GM19455 (cell line): ENCODE measurements around the gene FOXO1.

Experiments
- ATAC-seq: cut with Tn5 transposase; IDR thresholded peaks from one replicate; pipeline ENCODE4 v1.9.1; 2021; ENCODE audit not compliant: unreplicated experiment

Gene FOXO1

GRCh38 chr13:40517486-40518480 lies 148.7 kb downstream of the FOXO1 start:
- ATAC-seq, result peak; percentile 66

GRCh38 chr13:40515702-40516101 lies 150.7 kb downstream of the FOXO1 start:
- ATAC-seq, result no peak

DNA sequence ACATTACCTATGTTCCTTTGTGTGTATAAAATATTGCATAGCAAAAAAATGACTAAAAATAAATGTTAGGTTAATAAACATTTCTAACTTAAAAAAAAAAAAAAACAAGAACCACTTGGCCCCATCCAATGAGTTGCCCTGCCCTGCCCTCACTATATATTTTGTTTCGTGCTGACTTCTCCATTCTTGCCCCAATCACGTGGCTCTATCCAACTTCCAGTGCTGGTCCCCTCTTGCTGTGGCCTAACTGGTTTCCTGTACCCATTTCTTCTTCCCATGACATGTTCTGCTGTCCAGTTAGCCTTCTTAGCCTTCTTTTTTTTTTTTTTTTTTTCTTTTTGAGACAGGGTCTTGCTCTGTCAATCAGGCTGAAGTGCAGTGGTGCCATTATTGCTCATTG lies 151.6 kb downstream of the FOXO1 start:
- ATAC-seq, result no peak

- no peak for ATAC-seq
These were observed 156.6 kb downstream of the FOXO1 start for GRCh38 chr13:40509876-40510275.

DNA sequence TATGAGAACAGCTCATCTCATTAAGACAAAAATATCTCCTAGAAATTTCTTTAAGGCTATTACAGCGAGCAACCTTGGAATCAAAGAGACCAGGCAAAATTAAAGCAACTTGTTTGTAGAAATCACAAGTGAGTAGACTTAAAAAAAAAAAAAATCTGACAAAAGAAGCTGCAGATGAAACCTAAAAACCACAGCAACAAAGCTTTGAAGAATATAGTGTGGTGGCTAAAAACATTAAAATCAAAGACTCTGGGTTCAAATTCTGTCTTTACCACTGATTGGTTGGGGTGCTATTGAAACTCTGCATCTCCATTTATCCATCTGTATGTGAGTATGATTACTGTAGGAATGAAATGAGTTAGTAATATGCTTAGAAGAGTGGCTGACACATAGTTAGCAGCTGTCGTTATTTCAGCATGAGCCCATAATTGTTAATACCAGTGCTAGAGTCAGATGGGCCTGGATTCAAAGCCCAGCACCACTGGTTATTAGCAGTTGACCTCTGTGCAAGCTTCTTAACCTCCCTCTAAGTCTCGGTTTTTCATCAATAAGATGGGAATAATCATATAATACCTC lies 157.6 kb downstream of the FOXO1 start:
- ATAC-seq, result no peak

GRCh38 chr13:40508127-40508526 lies 158.3 kb downstream of the FOXO1 start:
- ATAC-seq, result no peak

DNA sequence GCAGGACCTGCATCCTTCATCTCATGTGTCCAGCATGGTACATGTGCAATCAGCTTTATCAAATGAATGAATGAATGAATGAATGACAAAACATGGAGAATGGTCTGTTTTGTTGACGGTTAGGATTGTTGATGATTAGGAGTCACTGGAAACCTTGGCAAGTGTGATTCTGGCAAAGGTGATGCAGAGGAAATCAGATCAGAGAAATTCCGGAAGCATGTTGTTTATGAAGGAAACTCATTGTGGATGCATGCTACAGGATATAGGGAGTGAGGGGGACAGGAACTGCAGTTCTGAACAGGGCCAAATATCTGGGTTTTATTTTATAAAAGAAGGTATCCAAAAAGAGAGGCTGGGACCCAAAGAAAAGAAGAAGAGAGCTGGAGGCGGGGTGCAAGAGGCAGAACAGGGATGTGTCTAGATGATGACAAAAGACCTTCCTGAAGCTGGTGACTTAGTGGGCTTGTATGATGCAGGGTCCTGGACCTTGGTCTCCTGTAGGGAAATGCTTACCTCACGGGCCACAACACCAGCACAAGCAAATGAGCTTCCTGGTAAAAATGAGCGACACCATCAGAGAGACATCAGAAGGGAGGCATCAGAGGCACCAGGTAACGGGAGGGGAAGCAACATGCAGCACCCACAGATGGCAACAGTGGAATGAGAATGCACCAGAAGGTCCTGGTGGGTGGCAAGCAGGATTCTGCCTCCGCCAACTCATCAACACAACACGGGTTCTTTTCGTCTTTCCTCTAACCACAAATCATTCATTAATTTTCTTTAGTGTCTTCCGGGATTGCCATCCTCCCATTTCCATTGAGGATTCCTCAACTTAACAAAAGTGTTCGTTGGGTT lies 159.6 kb downstream of the FOXO1 start:
- ATAC-seq, result no peak
